Breast epithelium (tissue), 3 donors: ENCODE data around the gene PTBP1.

Experiments used
- CTCF ChIP-seq, 3 donors: fragments of 450-650 bp; IDR thresholded peaks; one replicate each; pipeline ENCODE4 v1.5.1; 2016 to 2017; ENCODE audit warnings: antibody characterized with exemption in 3 of 3, mild to moderate bottlenecking in 3 of 3, moderate library complexity in 3 of 3
- POLR2A ChIP-seq: fragments of 450-650 bp; IDR thresholded peaks from one replicate; pipeline ENCODE4 v1.6.1; 2016; ENCODE audit warnings: antibody characterized with exemption, mild to moderate bottlenecking, moderate library complexity
- POLR2AphosphoS5 ChIP-seq, 3 donors: sonication (generic); formaldehyde crosslinking; IDR thresholded peaks; one replicate each; pipeline ENCODE4 v1.6.1; 2017; ENCODE audit warnings: antibody characterized with exemption in 3 of 3

- TF ChIP-seq POLR2AphosphoS5 (IDR thresholded peaks at IDR 0.05), result no peak
- TF ChIP-seq CTCF (IDR thresholded peaks at IDR 0.05), result no peak
- TF ChIP-seq POLR2A, result no peak
Observed at GRCh38 chr19:765179-765738, 32.0 kb upstream of the PTBP1 start.
